PC-9 (cell line): ENCODE measurements around the gene TMEM235. TPM values are rescaled to one million over a fixed set of nuclear protein-coding genes. Genes with fewer than 3 reads are reported as not detected.

Source experiments
- BruUV-seq: library from RNA; stranded (reverse); fragments of 400-500 nt; replicated peaks from 2 replicates; lab custom pipeline; 2021; lab: Mats Ljungman, UMichigan
- CTCF ChIA-PET: fragments of 300-600 bp; sonication (Branson Sonifier 250); formaldehyde crosslinking; loops from one replicate; lab custom pipeline; 2022; ENCODE audit warnings: antibody characterized with exemption; lab: Charles Lee
- POLR2A ChIA-PET: fragments of 300-600 bp; sonication (Branson Sonifier 250); formaldehyde crosslinking; loops from one replicate; lab custom pipeline; 2022; ENCODE audit warnings: antibody characterized with exemption; ENCODE audit not compliant: unreplicated experiment; lab: Charles Lee
- DNase-seq, 2 experiments: peaks; one replicate each; pipeline versions ENCODE4 v3.0.0 to v3.0.0-alpha.2; 2015 to 2022; ENCODE audit warnings: mixed read lengths in 1 of 2
- H2AFZ ChIP-seq: fragments of 200-600 bp; sonication (generic); 2 replicates; pipeline ENCODE4 v1.8.1; 2017; ENCODE audit warnings: antibody characterized with exemption
- H3F3A ChIP-seq: fragments of 200-600 bp; sonication (generic); 2 replicates; pipeline ENCODE4 v1.8.1; 2017; ENCODE audit warnings: antibody characterized with exemption, mild to moderate bottlenecking, low read depth; ENCODE audit not compliant: insufficient read depth
- H3K27ac ChIP-seq: fragments of 200-600 bp; sonication (generic); 2 replicates; pipeline ENCODE4 v1.6.1; 2016; ENCODE audit warnings: mixed run types
- H3K27me3 ChIP-seq: fragments of 200-600 bp; sonication (generic); 2 replicates; pipeline ENCODE4 v1.6.1; 2016; ENCODE audit warnings: low read depth, mixed run types; ENCODE audit not compliant: insufficient read depth
- H3K36me3 ChIP-seq: fragments of 200-600 bp; sonication (generic); 2 replicates; pipeline ENCODE4 v1.6.1; 2016; ENCODE audit warnings: low read depth, mixed run types
- H3K4me1 ChIP-seq: fragments of 200-600 bp; sonication (generic); replicated peaks from 2 replicates; pipeline ENCODE4 v1.6.1; 2016; ENCODE audit warnings: mixed run types; ENCODE audit not compliant: insufficient read depth
- H3K4me2 ChIP-seq: fragments of 200-600 bp; sonication (generic); 2 replicates; pipeline ENCODE4 v1.6.1; 2017; ENCODE audit warnings: mixed run types
- H3K4me3 ChIP-seq: fragments of 200-600 bp; sonication (generic); 2 replicates; pipeline ENCODE4 v1.6.1; 2016; ENCODE audit warnings: mixed run types
- H3K79me2 ChIP-seq: fragments of 200-600 bp; sonication (generic); 2 replicates; pipeline ENCODE4 v1.6.1; 2017; ENCODE audit warnings: low read depth, mixed run types
- H3K9me2 ChIP-seq: fragments of 200-600 bp; sonication (generic); 2 replicates; pipeline ENCODE4 v1.8.1; 2017; ENCODE audit warnings: mild to moderate bottlenecking; ENCODE audit not compliant: insufficient read depth
- H3K9me3 ChIP-seq: fragments of 200-600 bp; sonication (generic); 2 replicates; pipeline ENCODE4 v1.8.1; 2016; ENCODE audit warnings: low read depth; ENCODE audit not compliant: insufficient read depth
- H4K20me1 ChIP-seq: fragments of 200-600 bp; sonication (generic); 2 replicates; pipeline ENCODE4 v1.8.1; 2017; ENCODE audit not compliant: insufficient read depth
- EZH2 ChIP-seq: fragments of 200-600 bp; sonication (generic); IDR thresholded peaks from 2 replicates; pipeline ENCODE4 v1.8.0; 2017; ENCODE audit warnings: antibody characterized with exemption, low read depth
- intact Hi-C: fragments of 100-400 bp; cut with micrococcal nuclease; formaldehyde crosslinking; loops from one replicate; pipeline ENCODE4 v1.10.0; 2022; ENCODE audit not compliant: unreplicated experiment
- total RNA-seq: library from RNA; stranded (reverse); gene quantifications from 2 replicates; pipeline ENCODE4 v1.2.3, GENCODE V29; 2021
- TF ChIP-seq, protein P1 (sequence below): fragments of 200-600 bp; sonication (generic); conservative IDR thresholded peaks from 2 replicates; pipeline ENCODE4 v1.6.1; 2017; ENCODE audit warnings: mixed run types, antibody characterized with exemption, mild to moderate bottlenecking, moderate library complexity

Gene TMEM235
- total RNA-seq, 1 experiment from 2014 or later: not detected

DNA sequence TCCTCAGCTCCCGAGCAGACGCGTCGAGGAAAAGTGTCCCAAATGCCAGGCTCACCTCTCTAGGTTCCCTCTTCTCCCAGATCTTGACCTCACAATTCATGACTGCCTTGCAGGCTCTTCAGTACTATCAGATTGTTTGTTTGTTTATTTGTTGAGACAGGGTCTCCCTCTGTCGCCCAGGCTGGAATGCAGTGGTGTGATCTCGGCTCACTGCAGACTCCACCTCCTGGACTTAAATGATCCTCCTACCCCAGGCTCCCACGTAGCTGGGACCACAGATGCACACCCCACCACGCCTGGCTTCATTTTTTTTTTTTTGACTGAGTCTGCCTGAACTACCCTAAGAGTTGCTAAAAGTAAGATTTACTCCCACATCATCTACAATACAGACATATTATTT lies 15.9 kb downstream of the TMEM235 start:
- Histone ChIP-seq H3K4me3 (no peak overlapping the region), H3K9me3 (no peaks in the 10 kb centered on the region), H3F3A (peaks cover 5% of the 10 kb centered on the region; the same call in 1 of the 2 replicates), H3K9me2 (no peaks in the 10 kb centered on the region), H3K79me2 (no peaks in the 10 kb centered on the region), H4K20me1 (no peaks in the 10 kb centered on the region), H3K36me3 (no peaks in the 10 kb centered on the region), H3K27ac (no peak overlapping the region), H2AFZ (no peak overlapping the region), H3K4me2 (no peak overlapping the region), H3K4me1 (0 out of 2 replicates have a peak, but pooled peaks cover 6% of the 10 kb centered on the region), H3K27me3 (no peaks in the 10 kb centered on the region)
- BruUV-seq: no TSS peak
- TF ChIP-seq, protein P1, sequence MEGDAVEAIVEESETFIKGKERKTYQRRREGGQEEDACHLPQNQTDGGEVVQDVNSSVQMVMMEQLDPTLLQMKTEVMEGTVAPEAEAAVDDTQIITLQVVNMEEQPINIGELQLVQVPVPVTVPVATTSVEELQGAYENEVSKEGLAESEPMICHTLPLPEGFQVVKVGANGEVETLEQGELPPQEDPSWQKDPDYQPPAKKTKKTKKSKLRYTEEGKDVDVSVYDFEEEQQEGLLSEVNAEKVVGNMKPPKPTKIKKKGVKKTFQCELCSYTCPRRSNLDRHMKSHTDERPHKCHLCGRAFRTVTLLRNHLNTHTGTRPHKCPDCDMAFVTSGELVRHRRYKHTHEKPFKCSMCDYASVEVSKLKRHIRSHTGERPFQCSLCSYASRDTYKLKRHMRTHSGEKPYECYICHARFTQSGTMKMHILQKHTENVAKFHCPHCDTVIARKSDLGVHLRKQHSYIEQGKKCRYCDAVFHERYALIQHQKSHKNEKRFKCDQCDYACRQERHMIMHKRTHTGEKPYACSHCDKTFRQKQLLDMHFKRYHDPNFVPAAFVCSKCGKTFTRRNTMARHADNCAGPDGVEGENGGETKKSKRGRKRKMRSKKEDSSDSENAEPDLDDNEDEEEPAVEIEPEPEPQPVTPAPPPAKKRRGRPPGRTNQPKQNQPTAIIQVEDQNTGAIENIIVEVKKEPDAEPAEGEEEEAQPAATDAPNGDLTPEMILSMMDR: no peak
- TF ChIP-seq EZH2: no peak
- intact Hi-C loops: no loop called here
- ChIA-PET POLR2A (no interaction called here), CTCF (no interaction called here)
- no peak for DNase-seq

- Histone ChIP-seq H2AFZ (no peak overlapping the region), H3K27me3 (no peaks in the 10 kb centered on the region), H3K9me3 (no peaks in the 10 kb centered on the region), H3K4me3 (no peak overlapping the region), H4K20me1 (no peaks in the 10 kb centered on the region), H3K36me3 (no peaks in the 10 kb centered on the region), H3K79me2 (no peaks in the 10 kb centered on the region), H3F3A (peaks cover 5% of the 10 kb centered on the region; the same call in 1 of the 2 replicates), H3K9me2 (no peaks in the 10 kb centered on the region), H3K4me1 (0 out of 2 replicates have a peak, but pooled peaks cover 6% of the 10 kb centered on the region), H3K4me2 (no peak overlapping the region), H3K27ac (no peak overlapping the region)
- TF ChIP-seq, protein P1: no peak
- TF ChIP-seq EZH2: no peak
- intact Hi-C loops: no loop called here
- BruUV-seq: no TSS peak
- DNase-seq: no peak
- POLR2A ChIA-PET: interaction anchor here (0.6 kb wide), 1 partner anchor 236 kb away, joined by 3 read pairs; no protein-coding TSS in a partner anchor
- CTCF ChIA-PET: no interaction called here
These were observed 16.9 kb downstream of the TMEM235 start for GRCh38 chr17:78248051-78248914.

DNA sequence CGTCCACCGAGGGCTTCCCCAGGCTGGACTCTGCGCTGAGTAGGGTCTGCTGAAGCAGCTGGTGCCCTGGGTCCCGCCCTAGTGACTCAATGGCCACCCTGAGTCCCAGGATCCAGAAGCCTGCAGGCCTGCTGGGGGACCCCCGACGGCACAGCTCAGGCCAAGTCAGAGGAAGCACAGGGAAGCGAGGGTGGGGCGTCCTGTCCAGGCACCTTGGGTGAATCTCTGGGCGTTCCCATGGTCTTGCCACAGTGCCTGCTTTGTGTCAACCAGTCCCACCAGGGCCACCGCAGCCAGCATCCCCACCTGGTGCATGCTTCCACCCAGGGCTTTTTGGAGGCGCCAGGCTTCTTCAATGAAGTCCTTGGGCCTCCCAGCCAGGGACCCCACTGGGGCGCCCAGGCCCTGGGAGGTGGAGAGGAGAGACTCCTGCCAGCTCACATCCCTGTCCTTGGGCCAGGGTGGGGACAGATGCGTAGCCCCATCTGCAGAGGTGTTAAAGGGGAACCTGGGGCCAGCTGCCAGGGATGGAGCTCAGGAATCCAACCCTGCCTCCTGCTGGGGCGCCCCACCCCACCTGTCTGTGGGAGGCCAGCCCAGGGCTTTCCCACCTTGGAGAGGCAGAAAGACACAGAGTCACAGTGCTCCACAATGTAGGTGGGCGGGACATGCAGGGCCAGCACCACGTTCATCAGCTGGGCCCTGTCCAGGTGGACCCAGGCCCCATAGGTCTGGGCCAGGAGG lies 17.8 kb downstream of the TMEM235 start:
- no peaks in the 10 kb centered on the region for H4K20me1 ChIP-seq
- no peaks in the 10 kb centered on the region for H3K36me3 ChIP-seq
- ChIA-PET POLR2A (no interaction called here), CTCF (interaction anchor here (0.6 to 0.7 kb wide), 4 partner anchors 24 to 1013 kb away, joined by 3 to 7 read pairs (median 4); no protein-coding TSS in a partner anchor)
- H3K4me1 ChIP-seq: 0 out of 2 replicates have a peak, but pooled peaks cover 6% of the 10 kb centered on the region
- no TSS peak for BruUV-seq
- no peaks in the 10 kb centered on the region for H3K9me2 ChIP-seq
- peaks cover 5% of the 10 kb centered on the region; the same call in 1 of the 2 replicates for H3F3A ChIP-seq
- no peaks in the 10 kb centered on the region for H3K27me3 ChIP-seq
- DNase-seq: no peak
- no peak overlapping the region for H3K4me2 ChIP-seq
- no peak overlapping the region for H3K4me3 ChIP-seq
- no peak overlapping the region for H2AFZ ChIP-seq
- H3K27ac ChIP-seq: no peak overlapping the region
- no peaks in the 10 kb centered on the region for H3K79me2 ChIP-seq
- no peaks in the 10 kb centered on the region for H3K9me3 ChIP-seq
- TF ChIP-seq, protein P1: no peak
- TF ChIP-seq EZH2: no peak
- intact Hi-C loops: no loop called here
